Suprapubic skin (tissue), 3 donors: ENCODE results near the gene MYH3.

Source experiments
- CTCF ChIP-seq, 2 donors: fragments of 200-600 bp in 1 of 2; fragments of 450-650 bp in 1 of 2; sonication (generic) in 1 of 2; IDR thresholded peaks; one replicate each; pipeline ENCODE4 v1.5.1; 2016 to 2019; ENCODE audit warnings: antibody characterized with exemption in 2 of 2, mild to moderate bottlenecking in 1 of 2, moderate library complexity in 1 of 2
- POLR2A ChIP-seq, 2 donors: fragments of 450-650 bp; IDR thresholded peaks; one replicate each; pipeline ENCODE4 v1.6.1; 2017; ENCODE audit warnings: antibody characterized with exemption in 2 of 2, mild to moderate bottlenecking in 2 of 2, moderate library complexity in 2 of 2

- TF ChIP-seq CTCF (IDR thresholded peaks at IDR 0.05) (no peak), POLR2A (IDR thresholded peaks at IDR 0.05) (no peak)
Observed at GRCh38 chr17:10608244-10608643, 48.9 kb downstream of the MYH3 start.
